H1 (cell line): ENCODE results near the gene AP3B2. TPM values are rescaled to one million over a fixed set of nuclear protein-coding genes. Genes with fewer than 3 reads are reported as not detected.

ENCODE experiments used
- CTCF ChIA-PET: fragments of 300-600 bp; sonication (Branson Sonifier 250); formaldehyde crosslinking; loops from one replicate; lab custom pipeline; 2021; ENCODE audit not compliant: partially characterized antibody; lab: Charles Lee
- POLR2A ChIA-PET: fragments of 300-600 bp; sonication (Branson Sonifier 250); formaldehyde crosslinking; loops from one replicate; lab custom pipeline; 2021; ENCODE audit warnings: inconsistent platforms; ENCODE audit not compliant: partially characterized antibody; lab: Charles Lee
- DNase-seq, 2 experiments: peaks; one replicate each; pipeline versions ENCODE4 v3.0.0 to v3.0.0-alpha.2; 2010 to 2022; ENCODE audit warnings: low spot score in 2 of 2, low read depth in 1 of 2, mixed read lengths in 1 of 2
- FAIRE-seq: peaks from 2 replicates; lab custom pipeline; 2011; peaks lifted over from hg19 to GRCh38; lab: Jason Lieb, UNC
- H2AFZ ChIP-seq: 2 replicates; pipeline ENCODE4 v1.8.1; 2012; ENCODE audit warnings: low read length, inconsistent platforms
- H2AK5ac ChIP-seq: 2 replicates; pipeline ENCODE4 v1.6.1; 2013; ENCODE audit warnings: low read depth, low read length
- H2BK120ac ChIP-seq: replicated peaks from 2 replicates; pipeline ENCODE3; 2013; ENCODE audit warnings: low read depth, low read length, inconsistent platforms
- H2BK12ac ChIP-seq: 2 replicates; pipeline ENCODE4 v1.6.1; 2013; ENCODE audit warnings: low read depth, low read length
- H2BK15ac ChIP-seq: 2 replicates; pipeline ENCODE4 v1.6.1; 2013; ENCODE audit warnings: low read length
- H2BK20ac ChIP-seq: 2 replicates; pipeline ENCODE4 v1.6.1; 2013; ENCODE audit warnings: low read length
- H2BK5ac ChIP-seq: 2 replicates; pipeline ENCODE4 v1.6.1; 2013; ENCODE audit warnings: low read depth, low read length
- H3K14ac ChIP-seq: 2 replicates; pipeline ENCODE4 v1.6.1; 2013; ENCODE audit warnings: inconsistent platforms; ENCODE audit not compliant: insufficient read length
- H3K18ac ChIP-seq: 2 replicates; pipeline ENCODE4 v1.6.1; 2013; ENCODE audit warnings: low read length; ENCODE audit errors: extremely low read depth
- H3K23ac ChIP-seq: 2 replicates; pipeline ENCODE4 v1.6.1; 2013; ENCODE audit warnings: inconsistent platforms; ENCODE audit not compliant: insufficient read length
- H3K23me2 ChIP-seq: 2 replicates; pipeline ENCODE4 v1.6.1; 2013; ENCODE audit warnings: low read depth, low read length
- H3K27ac ChIP-seq: 2 replicates; pipeline ENCODE4 v1.6.1; 2011; ENCODE audit warnings: low read depth, low read length, inconsistent platforms
- H3K27me3 ChIP-seq, 4 experiments: replicated peaks in 1 of 4; 1 replicate in 1 of 4; 2 replicates in 3 of 4; pipeline versions ENCODE4 v1.6.1 to v1.8.1; 2011 to 2013; ENCODE audit warnings: low read length in 3 of 4, mild to moderate bottlenecking in 3 of 4, inconsistent platforms in 2 of 4, mixed read lengths in 2 of 4, moderate library complexity in 1 of 4; ENCODE audit not compliant: control insufficient read depth in 3 of 4, insufficient read depth in 3 of 4; ENCODE audit errors: extremely low read depth in 1 of 4
- H3K36me3 ChIP-seq, 4 experiments: 2 replicates each; pipeline versions ENCODE4 v1.6.1 to v1.8.1; 2011 to 2013; ENCODE audit warnings: mild to moderate bottlenecking in 4 of 4, low read length in 3 of 4, moderate library complexity in 2 of 4, control low read depth in 1 of 4, inconsistent platforms in 1 of 4; ENCODE audit not compliant: insufficient read depth in 4 of 4, control insufficient read depth in 2 of 4
- H3K4ac ChIP-seq: replicated peaks from 2 replicates; pipeline ENCODE3; 2013; ENCODE audit warnings: low read length, low read depth, mixed read lengths, inconsistent platforms; ENCODE audit not compliant: insufficient read length
- H3K4me1 ChIP-seq, 4 experiments: replicated peaks in 1 of 4; 1 replicate in 1 of 4; 2 replicates in 3 of 4; pipeline versions ENCODE4 v1.6.1 to v1.8.1; 2011 to 2013; ENCODE audit warnings: low read length in 3 of 4, inconsistent platforms in 2 of 4, mixed read lengths in 1 of 4; ENCODE audit not compliant: insufficient read depth in 4 of 4, control insufficient read depth in 3 of 4
- H3K4me2 ChIP-seq, 2 experiments: 2 replicates each; pipeline versions ENCODE4 v1.6.1 to v1.8.1; 2011 to 2013; ENCODE audit warnings: low read depth in 2 of 2, low read length in 2 of 2, control low read depth in 1 of 2, inconsistent platforms in 1 of 2, mild to moderate bottlenecking in 1 of 2; ENCODE audit not compliant: insufficient read depth in 1 of 2
- H3K4me3 ChIP-seq, 4 experiments: fragments of 200-600, 300-600 bp in 1 of 4; sonication (generic), shearing (Covaris generic), sonication (Bioruptor Twin) in 1 of 4; 2 replicates each; pipeline versions ENCODE4 v1.5.1 to v1.8.1; 2011 to 2016; ENCODE audit warnings: low read length in 4 of 4, low read depth in 3 of 4, control low read depth in 2 of 4, inconsistent platforms in 2 of 4, mild to moderate bottlenecking in 2 of 4, mixed read lengths in 1 of 4, moderate library complexity in 1 of 4; ENCODE audit not compliant: insufficient read depth in 2 of 4; ENCODE audit errors: extremely low read depth in 1 of 4
- H3K56ac ChIP-seq: replicated peaks from 2 replicates; pipeline ENCODE3; 2013; ENCODE audit warnings: low read depth, mild to moderate bottlenecking, mixed read lengths, low read length, inconsistent platforms; ENCODE audit not compliant: insufficient read length
- H3K79me1 ChIP-seq: 2 replicates; pipeline ENCODE4 v1.6.1; 2013; ENCODE audit warnings: low read depth, low read length, control low read depth
- H3K79me2 ChIP-seq, 2 experiments: 2 replicates each; pipeline versions ENCODE4 v1.6.1 to v1.8.1; 2012 to 2013; ENCODE audit warnings: low read length in 2 of 2, mild to moderate bottlenecking in 2 of 2, inconsistent platforms in 1 of 2; ENCODE audit not compliant: insufficient read depth in 2 of 2, control insufficient read depth in 1 of 2
- H3K9ac ChIP-seq, 4 experiments: replicated peaks in 1 of 4; 1 replicate in 1 of 4; 2 replicates in 3 of 4; pipeline versions ENCODE4 v1.6.1 to v1.8.1; 2011 to 2013; ENCODE audit warnings: low read depth in 3 of 4, low read length in 3 of 4, control low read depth in 2 of 4, mild to moderate bottlenecking in 2 of 4, moderate library complexity in 2 of 4, inconsistent platforms in 1 of 4; ENCODE audit errors: extremely low read depth in 1 of 4
- H3K9me3 ChIP-seq, 2 experiments: 2 replicates each; pipeline versions ENCODE4 v1.6.1 to v1.8.1; 2012 to 2013; ENCODE audit warnings: mild to moderate bottlenecking in 2 of 2, moderate library complexity in 2 of 2, control low read depth in 1 of 2, inconsistent platforms in 1 of 2, low read depth in 1 of 2, low read length in 1 of 2, mixed read lengths in 1 of 2; ENCODE audit not compliant: insufficient read depth in 2 of 2
- H4K20me1 ChIP-seq, 2 experiments: replicated peaks in 1 of 2; 2 replicates each; pipeline versions ENCODE3 to v1.8.1; 2011 to 2013; ENCODE audit warnings: inconsistent platforms in 2 of 2, low read length in 2 of 2, mild to moderate bottlenecking in 1 of 2; ENCODE audit not compliant: insufficient read depth in 2 of 2, control insufficient read depth in 1 of 2
- H4K5ac ChIP-seq: 2 replicates; pipeline ENCODE4 v1.6.1; 2013; ENCODE audit warnings: low read length, low read depth, mixed read lengths, inconsistent platforms; ENCODE audit not compliant: insufficient read length
- H4K8ac ChIP-seq: 2 replicates; pipeline ENCODE4 v1.8.0; 2013; ENCODE audit warnings: mild to moderate bottlenecking, moderate library complexity, low read length, inconsistent platforms; ENCODE audit not compliant: insufficient read depth; ENCODE audit errors: extremely low read depth
- H4K91ac ChIP-seq: replicated peaks from 2 replicates; pipeline ENCODE3; 2013; ENCODE audit warnings: low read length, mixed read lengths, inconsistent platforms; ENCODE audit not compliant: insufficient read length
- ASH2L ChIP-seq: fragments of 200-600, 300-600 bp; sonication (generic); IDR thresholded peaks from one replicate; pipeline ENCODE4 v1.7.1; 2017; ENCODE audit warnings: low read length
- CBX5 ChIP-seq: fragments of 300-800, 300-1000 bp; sonication (generic); IDR thresholded peaks from 2 replicates; pipeline ENCODE4 v1.7.1; 2016; ENCODE audit warnings: antibody characterized with exemption, low read length, low read depth
- CBX8 ChIP-seq: fragments of 300-800, 300-1000 bp; sonication (generic); IDR thresholded peaks from 2 replicates; pipeline ENCODE4 v1.7.1; 2016; ENCODE audit warnings: low read depth, low read length, borderline replicate concordance
- RNF2 ChIP-seq: fragments of 200-900, 300-1000 bp; sonication (generic); IDR thresholded peaks from 2 replicates; pipeline ENCODE4 v1.7.1; 2016; ENCODE audit warnings: borderline replicate concordance, low read depth, mild to moderate bottlenecking, antibody characterized with exemption, low read length; ENCODE audit not compliant: poor library complexity, severe bottlenecking; ENCODE audit errors: missing control alignments
- WGBS, 2 experiments: shearing (Covaris generic) in 1 of 2; methylation state at CpG; one replicate each; pipeline versions ENCODE4 v1.1.6 to v1.1.7; 2013 to 2015; ENCODE audit warnings: low lambda C conversion rate in 2 of 2, mixed read lengths in 2 of 2, inconsistent platforms in 1 of 2, low coverage in 1 of 2, missing lambda C conversion rate in 1 of 2; ENCODE audit not compliant: insufficient replicate concordance in 2 of 2, insufficient coverage in 1 of 2, insufficient read length in 1 of 2; ENCODE audit errors: extremely low coverage in 1 of 2, missing lambda C conversion rate in 1 of 2; 5-methylcytosine and 5-hydroxymethylcytosine counted together
- polyA plus RNA-seq, 7 experiments: library from polyadenylated mRNA; depleted of rRNA in 3 of 7; stranded (reverse) in 5 of 7; unstranded in 2 of 7; fragments of >200 nt in 5 of 7; fragments of 200-250 nt in 2 of 7; gene quantifications; 1 replicate in 5 of 7; 2 replicates in 1 of 7; 4 replicates in 1 of 7; pipeline versions ENCODE4 v1.2.1 to v1.2.3, GENCODE V29; 2011 to 2013; ENCODE audit warnings: missing spikeins in 2 of 7, mixed read lengths in 2 of 7
- total RNA-seq: library from RNA; stranded (reverse); fragmentation: NEBNext Ultra II Directional; extraction: Animal tissue kit (Norgen Biotek cat#: 25700); gene quantifications from 2 replicates; pipeline ENCODE4 v1.2.1, GENCODE V29; 2021

AP3B2 gene
- total and polyA plus RNA-seq, 2 of the 8 experiments (the other 6 are each of a cell fraction or from before 2014, with no cell fraction given): 21.8 to 25.7 TPM

DNA sequence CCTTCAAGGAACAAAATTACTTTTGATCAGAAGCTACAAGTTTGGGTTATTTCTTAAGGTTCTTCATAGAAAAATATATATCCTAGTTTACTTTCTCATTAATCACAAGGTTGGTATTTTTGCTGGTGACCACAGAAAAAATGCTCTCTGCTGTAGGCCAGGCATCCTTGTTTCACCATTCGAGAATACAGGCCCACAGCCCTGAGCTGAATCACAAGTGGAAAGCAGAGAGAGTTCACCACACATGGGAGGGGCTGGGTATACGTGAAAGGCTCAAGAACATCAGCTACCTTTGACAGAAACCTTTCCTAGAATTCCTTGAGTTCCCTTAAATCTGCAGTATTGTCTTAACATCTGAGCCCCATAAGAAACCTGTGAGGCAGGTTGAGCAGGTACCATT lies 85.7 kb downstream of the AP3B2 start:
- TF ChIP-seq CBX5 (no peak), RNF2 (no peak), CBX8 (no peak), ASH2L (no peak)
- POLR2A ChIA-PET: interaction anchor here (0.6 to 0.9 kb wide), 2 partner anchors 12 to 57 kb away, joined by 3 to 4 read pairs; no protein-coding TSS in a partner anchor
- no peak overlapping the region for H3K18ac ChIP-seq
- no peak overlapping the region for H4K5ac ChIP-seq
- no peak overlapping the region for H2BK5ac ChIP-seq
- no peak overlapping the region for H2AFZ ChIP-seq
- H3K9ac ChIP-seq: no peak overlapping the region
- H3K27me3 ChIP-seq: no peaks in the 10 kb centered on the region
- H3K36me3 ChIP-seq: no peaks in the 10 kb centered on the region
- no peak overlapping the region for H3K4me2 ChIP-seq
- H3K4me3 ChIP-seq: no peak overlapping the region
- H4K8ac ChIP-seq: no peak overlapping the region
- no peaks in the 10 kb centered on the region for H3K9me3 ChIP-seq
- CTCF ChIA-PET: interaction anchor here (0.7 to 1.6 kb wide), 4 partner anchors 23 to 305 kb away, joined by 3 to 6 read pairs (median 3); no protein-coding TSS in a partner anchor
- H3K79me2 ChIP-seq: no peaks in the 10 kb centered on the region
- H2AK5ac ChIP-seq: no peak overlapping the region
- H2BK120ac ChIP-seq: no peak overlapping the region
- no peak overlapping the region for H4K91ac ChIP-seq
- H3K4me1 ChIP-seq: no peaks in the 10 kb centered on the region
- no peak for FAIRE-seq
- no peak overlapping the region for H3K14ac ChIP-seq
- no peaks in the 10 kb centered on the region for H4K20me1 ChIP-seq
- no peak overlapping the region for H2BK15ac ChIP-seq
- no peak overlapping the region for H3K56ac ChIP-seq
- H3K27ac ChIP-seq: no peak overlapping the region
- H3K4ac ChIP-seq: no peak overlapping the region
- no peaks in the 10 kb centered on the region for H3K79me1 ChIP-seq
- H3K23me2 ChIP-seq: no peaks in the 10 kb centered on the region
- 85% methylated on average over 2 of the region's 2 CpGs; no CpG with 5 or more reads in 1 of the 2 experiments for WGBS, 2 experiments
- DNase-seq: no peak
- H3K23ac ChIP-seq: no peak overlapping the region
- no peak overlapping the region for H2BK12ac ChIP-seq
- no peak overlapping the region for H2BK20ac ChIP-seq
